HG03175 (cell line): ENCODE results near the gene MEIG1.
A peak's percentile ranks its signal among the peaks of the same experiment; 100 is the strongest.
"Not testable (repeated sequence)": the region's sequence is repeated elsewhere in the genome, so short reads cannot be mapped to it uniquely, and the experiment has no call there.

ENCODE experiments used
- ATAC-seq: cut with Tn5 transposase; IDR thresholded peaks from one replicate; pipeline ENCODE4 v1.9.1; 2021; ENCODE audit warnings: mild to moderate bottlenecking, moderate library complexity; ENCODE audit not compliant: unreplicated experiment

The MEIG1 gene

GRCh38 chr10:14959221-14960057 is at the start of gene MEIG1:
MEIG1 (plus strand) TSS chr10:14959388; CDS start chr10:14966469, 7,081 bp downstream.
- peak; percentile 81 for ATAC-seq

GRCh38 chr10:14910953-14911352 is 48.2 kb upstream of the MEIG1 start:
- no peak for ATAC-seq

GRCh38 chr10:14911801-14912200 is 47.4 kb upstream of the MEIG1 start:
- no peak for ATAC-seq

- no peak for ATAC-seq
These were observed 42.6 kb upstream of the MEIG1 start for GRCh38 chr10:14916600-14916999.

GRCh38 chr10:14917827-14918226 is 41.4 kb upstream of the MEIG1 start:
- no peak for ATAC-seq

GRCh38 chr10:14918964-14919363 is 40.2 kb upstream of the MEIG1 start:
- ATAC-seq = no peak

- ATAC-seq = no peak
These were observed 35.2 kb upstream of the MEIG1 start for GRCh38 chr10:14924013-14924412.

GRCh38 chr10:14925268-14925667 is 33.9 kb upstream of the MEIG1 start:
- no peak for ATAC-seq

- no peak for ATAC-seq
These were observed 33.1 kb upstream of the MEIG1 start for GRCh38 chr10:14926061-14926470.

GRCh38 chr10:14926722-14927416 is 32.3 kb upstream of the MEIG1 start:
- ATAC-seq = peak; percentile 93

GRCh38 chr10:14930610-14931009 is 28.6 kb upstream of the MEIG1 start:
- ATAC-seq = no peak

GRCh38 chr10:14936584-14936983 is 22.6 kb upstream of the MEIG1 start:
- no peak for ATAC-seq

- not testable (repeated sequence) for ATAC-seq
These were observed 20.2 kb upstream of the MEIG1 start for GRCh38 chr10:14938971-14939370.

- ATAC-seq = peak; percentile 93
These were observed 16.8 kb upstream of the MEIG1 start for GRCh38 chr10:14942147-14942949.

- ATAC-seq = not testable (repeated sequence)
These were observed 16.2 kb upstream of the MEIG1 start for GRCh38 chr10:14942950-14943338.

- ATAC-seq = no peak
These were observed 14.1 kb upstream of the MEIG1 start for GRCh38 chr10:14945108-14945507.

- no peak for ATAC-seq
These were observed 11.9 kb upstream of the MEIG1 start for GRCh38 chr10:14947268-14947667.

GRCh38 chr10:14949291-14949690 is 9.9 kb upstream of the MEIG1 start:
- no peak for ATAC-seq

GRCh38 chr10:14952851-14953423 is 6.3 kb upstream of the MEIG1 start:
- no peak for ATAC-seq

- ATAC-seq = peak; percentile 56
These were observed 5.7 kb upstream of the MEIG1 start for GRCh38 chr10:14953424-14954000.
